SKM-1 treated with dmso at 0.1 percent for 144 hours (cell line): ENCODE results near the gene HEXIM1.
"Not testable (repeated sequence)": the region's sequence is repeated elsewhere in the genome, so short reads cannot be mapped to it uniquely, and the experiment has no call there.

Experiments
- DNase-seq: peaks from one replicate; lab custom pipeline; 2025; ENCODE audit not compliant: unreplicated experiment; lab: John Stamatoyannopoulos, UW

HEXIM1 gene

DNA sequence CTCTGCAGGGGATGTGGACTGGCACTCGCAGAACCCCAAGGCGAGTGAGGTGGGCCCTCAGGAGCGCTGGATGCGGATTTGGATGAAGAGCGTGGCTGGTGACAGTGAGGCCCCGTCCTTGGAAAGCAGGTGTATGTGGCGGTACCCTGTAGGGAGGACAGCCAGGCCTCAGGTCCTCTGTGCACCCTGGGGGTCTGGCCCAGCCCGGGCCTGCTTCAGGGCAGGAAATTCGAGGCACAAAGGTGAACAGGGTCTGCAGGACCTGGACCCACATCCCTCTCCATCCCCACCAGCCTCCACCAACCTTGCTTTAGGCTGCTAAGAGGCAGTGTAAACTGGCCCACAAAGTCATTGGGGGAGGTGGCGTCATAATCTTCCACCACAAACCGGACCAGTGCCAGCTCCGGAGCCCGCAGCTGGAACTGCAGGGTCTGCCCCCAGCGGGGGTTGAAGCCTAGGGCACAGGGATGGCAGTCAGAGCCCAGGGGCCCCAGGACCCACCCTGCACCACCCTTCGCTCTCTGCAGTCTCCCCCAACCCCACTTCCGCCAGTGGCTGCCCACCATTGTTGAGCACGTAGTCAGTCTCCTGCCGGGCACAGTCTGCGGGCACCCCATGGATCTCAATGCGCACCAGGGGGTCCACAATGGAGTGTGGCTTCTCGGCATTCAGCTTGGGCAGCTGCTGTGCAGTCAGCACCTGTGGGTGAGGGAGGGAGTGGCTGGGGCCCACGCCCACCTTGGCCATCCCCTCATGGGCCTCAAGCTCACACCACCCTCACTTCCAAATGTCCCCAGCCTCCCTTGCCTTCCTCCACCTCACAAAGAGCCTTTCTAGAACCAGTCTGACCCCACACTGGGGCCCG, 35.5 kb upstream of the HEXIM1 start:
- DNase-seq: no peak

DNA sequence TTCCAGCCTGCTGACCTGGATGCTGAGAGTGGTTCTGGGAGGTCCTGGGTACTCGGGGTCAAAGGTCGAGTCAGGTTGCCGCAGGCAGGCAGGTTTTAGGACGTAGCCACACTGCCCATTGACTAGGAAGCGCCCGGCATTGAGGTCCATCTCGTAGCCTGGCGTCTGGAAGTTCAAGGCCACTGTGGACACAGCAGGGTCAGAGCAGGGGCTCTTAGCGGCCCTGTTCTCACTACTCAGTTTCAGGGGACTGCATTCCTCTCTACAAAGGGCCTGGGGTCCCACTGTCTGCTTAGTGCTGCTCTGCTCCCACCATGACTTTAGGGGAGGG, 34.9 kb upstream of the HEXIM1 start:
- DNase-seq: no peak

DNA sequence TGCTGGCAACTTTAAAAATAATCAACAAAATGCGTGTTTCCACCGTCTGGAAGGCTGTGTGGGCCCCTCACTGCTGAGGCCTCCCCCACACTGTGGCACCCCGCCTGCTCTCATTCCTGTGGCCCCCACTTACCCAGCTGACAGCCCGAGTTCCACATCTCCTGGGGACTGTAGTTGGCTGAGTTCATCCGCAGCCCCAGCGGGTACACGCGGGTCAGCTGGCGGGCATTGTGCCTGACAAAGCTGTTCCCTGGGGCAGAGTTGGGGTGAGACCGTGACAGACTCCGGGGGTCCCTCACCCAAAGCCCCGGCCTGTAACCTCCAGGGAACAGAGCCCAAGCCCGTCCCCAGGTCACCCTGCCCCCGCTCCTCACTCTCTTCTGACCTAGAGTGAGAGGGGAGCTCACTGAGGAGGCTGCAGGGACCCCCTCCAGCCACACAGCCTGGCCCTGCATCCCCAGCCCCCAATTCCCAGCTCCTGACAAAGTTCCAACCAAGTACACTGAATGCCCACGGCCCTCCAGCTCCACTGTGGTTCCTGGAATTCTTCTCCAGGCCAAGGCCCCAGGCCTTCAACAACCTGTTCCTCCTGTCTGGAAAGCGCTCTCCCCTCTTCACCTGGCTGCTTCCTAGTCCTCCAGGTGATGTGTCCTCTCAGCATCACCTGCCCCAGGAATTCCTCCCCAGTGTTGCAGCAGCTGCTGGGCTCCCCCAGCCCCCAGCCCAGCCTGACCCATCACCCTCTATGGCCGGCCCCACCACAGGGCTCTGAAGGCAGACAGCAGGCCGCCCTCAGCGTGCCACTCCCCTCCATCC, 34.0 kb upstream of the HEXIM1 start:
- no peak for DNase-seq

GRCh38 chr17:45115015-45115625, 33.2 kb upstream of the HEXIM1 start:
- DNase-seq: no peak

DNA sequence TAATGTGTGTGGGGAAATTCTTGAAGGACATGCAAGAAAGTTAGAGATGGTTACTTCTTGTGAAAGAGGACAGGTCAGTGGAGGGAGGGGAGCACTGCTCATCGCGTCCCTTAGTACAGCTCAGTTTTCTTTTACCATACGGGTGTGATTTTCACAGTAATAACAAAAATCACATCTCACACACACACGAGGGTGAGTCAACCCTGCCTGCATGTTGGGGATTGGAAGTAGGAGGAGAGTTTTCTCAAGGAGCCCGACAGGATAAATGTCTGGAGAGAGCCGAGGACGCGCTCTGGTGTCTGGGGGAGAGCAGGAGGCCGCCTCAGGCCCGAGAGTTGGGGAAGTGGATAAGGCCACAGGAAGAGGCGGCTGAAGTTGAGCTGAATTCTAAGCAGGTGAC, 32.4 kb upstream of the HEXIM1 start:
- DNase-seq: no peak

DNA sequence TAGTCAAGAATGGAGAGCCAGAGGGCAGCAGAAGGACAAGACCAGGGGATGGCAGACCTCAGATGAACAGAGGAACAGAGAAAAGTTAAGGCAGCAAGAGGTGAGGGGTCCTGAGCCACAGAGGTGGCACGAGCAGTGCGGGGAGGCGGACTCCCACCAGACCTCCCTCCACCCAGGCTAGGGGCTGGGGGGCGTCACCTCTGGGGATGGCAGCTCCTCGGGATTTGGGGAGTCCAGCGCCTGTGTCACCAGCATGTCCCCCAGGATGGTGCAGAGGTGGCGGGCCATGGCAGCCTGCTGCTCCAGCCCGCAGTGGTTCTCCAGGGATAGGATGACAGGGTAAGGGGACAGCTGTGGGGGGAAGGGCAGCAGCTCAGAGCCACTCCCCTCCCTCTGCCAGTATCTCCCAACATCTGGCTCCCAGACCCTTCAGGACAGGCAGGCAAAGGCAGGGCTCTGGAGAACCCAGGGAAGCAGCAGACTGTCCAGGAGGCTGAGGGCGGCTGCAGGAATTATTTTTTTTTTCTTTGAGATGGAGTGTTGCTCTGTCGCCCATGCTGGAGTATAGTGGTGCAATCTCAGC, 31.8 kb upstream of the HEXIM1 start:
- DNase-seq: no peak

DNA sequence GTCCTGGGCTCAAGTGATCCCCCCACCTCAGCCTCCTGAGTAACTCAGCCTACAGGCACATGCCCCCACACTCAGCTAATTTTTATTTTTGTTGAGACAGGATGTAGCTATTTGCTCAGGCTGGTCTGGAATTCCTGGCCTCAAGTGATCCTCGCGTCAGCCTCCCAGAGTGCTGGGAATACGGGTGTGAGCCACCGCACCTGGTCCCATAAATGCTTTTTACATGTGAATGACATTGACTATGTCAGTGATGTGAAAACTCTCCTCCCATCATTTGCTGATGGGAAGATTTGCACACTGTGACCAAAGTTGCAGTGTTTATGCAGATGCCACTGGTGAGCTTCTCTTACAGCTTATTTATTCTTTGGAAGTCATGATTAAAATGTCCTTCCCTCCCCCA, 30.9 kb upstream of the HEXIM1 start:
- no peak for DNase-seq

GRCh38 chr17:45117848-45118646, 30.2 kb upstream of the HEXIM1 start:
- no peak for DNase-seq

DNA sequence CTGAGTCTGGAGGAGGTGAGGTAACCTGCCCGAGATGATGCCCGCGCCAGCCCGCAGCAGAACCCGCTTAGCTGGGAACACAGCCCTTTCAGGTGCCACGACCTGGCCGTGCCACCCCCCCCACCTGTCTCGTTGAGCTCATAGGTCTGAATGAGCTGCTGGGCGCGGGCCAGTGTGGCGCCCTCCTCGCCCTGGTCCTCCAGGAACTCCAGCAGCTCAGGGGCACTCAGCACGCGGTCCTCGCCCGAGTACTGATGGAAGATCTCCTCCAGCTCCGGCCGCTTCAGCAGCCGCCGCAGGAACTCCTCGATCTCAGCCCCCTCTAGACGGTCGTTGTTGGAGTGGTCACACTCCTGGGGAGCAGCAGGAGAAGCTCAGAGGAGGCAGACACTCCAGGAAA, 29.6 kb upstream of the HEXIM1 start:
- no peak for DNase-seq

DNA sequence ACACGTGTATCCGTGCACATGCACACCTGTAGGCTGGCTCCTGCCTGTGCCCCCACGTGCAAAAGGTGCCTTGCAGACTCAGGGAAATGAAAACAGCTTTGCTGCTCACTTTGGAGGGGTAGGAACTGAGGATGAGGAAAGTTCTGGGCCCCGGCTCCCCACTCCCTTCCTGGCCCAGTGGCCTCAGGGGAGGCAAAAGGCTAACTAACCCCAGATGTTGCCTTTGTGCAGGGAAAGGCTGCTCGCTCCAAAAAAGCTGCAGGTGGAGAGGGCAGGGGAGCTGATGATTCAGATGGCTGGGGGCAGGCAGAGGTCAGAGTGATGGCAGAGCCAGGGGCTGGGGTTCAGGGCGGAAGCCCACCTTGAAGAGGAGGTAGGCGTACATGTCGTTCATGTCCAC, 28.3 kb upstream of the HEXIM1 start:
- no peak for DNase-seq

GRCh38 chr17:45120558-45120957, 27.7 kb upstream of the HEXIM1 start:
- DNase-seq: no peak

GRCh38 chr17:45121055-45121454, 27.2 kb upstream of the HEXIM1 start:
- no peak for DNase-seq

- no peak for DNase-seq
These were observed 25.1 kb upstream of the HEXIM1 start for GRCh38 chr17:45123076-45123770.

DNA sequence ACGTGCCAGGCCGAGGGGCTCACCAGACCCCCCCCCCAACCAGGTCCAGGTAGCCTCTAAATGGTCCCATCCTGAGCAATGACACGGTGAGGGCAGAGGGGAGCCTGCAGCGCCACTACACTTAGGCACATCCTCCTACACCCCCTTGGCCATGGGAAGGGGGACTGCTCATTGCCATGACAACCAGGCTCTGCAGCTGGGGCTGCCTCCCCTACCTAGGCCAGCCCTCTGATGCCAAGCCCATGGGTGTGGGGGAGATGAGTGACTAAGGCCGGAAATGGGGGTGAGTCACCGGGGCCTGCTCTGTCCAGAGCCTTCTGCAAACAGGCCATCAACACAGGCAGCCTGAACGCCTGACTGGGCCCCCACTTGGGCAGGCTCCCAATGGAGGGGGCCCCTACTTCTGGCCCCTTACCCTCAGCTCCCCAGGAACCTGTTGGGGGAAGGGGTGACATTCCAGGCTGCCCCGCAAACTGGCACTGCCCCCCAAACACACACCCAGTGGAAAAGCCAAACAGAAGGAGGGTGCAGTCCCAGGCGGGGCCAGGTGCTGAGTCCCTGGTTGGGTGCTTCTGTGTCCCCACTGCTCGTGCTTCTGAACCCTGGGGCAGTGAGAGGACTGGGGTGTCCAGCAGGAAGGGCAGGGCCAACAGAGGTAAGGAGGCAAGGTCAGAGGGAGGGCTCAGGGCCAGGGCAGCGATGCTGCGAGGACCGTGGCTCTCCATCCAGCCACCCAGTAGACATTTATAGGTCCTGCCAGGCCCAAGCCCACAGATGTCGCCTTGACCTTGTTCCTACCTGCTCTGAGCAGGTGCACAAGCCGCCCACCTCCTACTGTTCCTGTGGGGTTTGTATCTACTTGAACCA, 24.1 kb upstream of the HEXIM1 start:
- peak; percentile 58 for DNase-seq

DNA sequence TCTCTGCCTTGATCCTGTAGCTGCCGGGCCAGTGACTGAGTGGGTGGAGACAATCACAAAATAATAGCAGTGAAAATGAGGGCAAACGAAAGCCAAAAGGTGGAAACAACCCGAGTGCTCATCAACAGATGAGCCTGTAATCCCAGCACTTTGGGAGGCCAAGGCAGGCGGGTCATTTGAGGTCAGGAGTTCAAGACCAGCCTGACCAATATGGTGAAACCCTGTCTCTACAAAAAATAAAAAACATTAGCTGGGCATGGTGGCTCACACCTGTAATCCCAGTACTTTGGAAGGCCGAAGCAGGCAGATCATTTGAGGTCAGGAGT, 23.5 kb upstream of the HEXIM1 start:
- DNase-seq: not testable (repeated sequence)

- no peak for DNase-seq
These were observed 22.8 kb upstream of the HEXIM1 start for GRCh38 chr17:45125509-45125908.

GRCh38 chr17:45127207-45127547, 21.1 kb upstream of the HEXIM1 start:
- peak; percentile 5 for DNase-seq

DNA sequence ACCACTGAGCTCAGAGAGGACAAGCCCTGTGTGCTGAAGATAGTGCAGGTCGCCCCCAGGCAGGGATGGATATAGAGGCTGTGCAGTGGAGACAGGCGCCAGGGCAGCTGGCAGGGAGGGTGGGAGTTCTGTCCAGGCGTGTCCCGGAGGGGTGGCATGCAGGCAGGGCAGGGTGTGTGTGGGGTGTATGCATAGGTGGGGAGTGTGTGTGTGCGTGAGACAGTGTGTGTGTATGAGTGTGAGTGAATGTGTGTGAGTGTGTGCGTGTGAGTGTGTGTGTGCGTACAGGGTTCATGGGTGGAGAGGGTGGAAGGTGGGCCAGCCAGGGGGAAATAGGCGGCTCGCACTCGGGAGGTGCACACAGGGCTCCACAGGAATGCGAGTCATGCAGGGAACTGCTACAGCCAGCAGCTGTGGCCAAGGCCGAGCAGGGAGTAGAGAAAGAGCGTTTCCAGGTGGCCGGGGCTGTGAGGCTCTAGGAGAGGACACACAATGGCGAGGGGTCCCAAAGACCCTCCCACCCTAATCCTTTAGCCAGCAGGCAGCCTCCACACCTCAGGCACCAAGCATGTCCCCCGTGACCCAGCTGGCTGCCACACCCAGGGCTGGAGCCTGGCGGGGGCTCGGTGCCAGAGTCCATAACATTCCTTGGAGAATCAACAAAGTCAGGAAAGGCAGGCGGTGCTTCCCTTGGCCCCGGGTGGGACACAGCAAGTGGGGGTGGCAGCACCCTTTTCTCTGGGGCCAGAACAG, 20.6 kb upstream of the HEXIM1 start:
- DNase-seq: no peak

- DNase-seq: no peak
These were observed 19.9 kb upstream of the HEXIM1 start for GRCh38 chr17:45128331-45128730.
